Hepatocyte (in vitro differentiated cells): ENCODE results near the gene GXYLT2. TPM values are rescaled to one million over a fixed set of nuclear protein-coding genes. Genes with fewer than 3 reads are reported as not detected.
"Not testable (repeated sequence)": the region's sequence is repeated elsewhere in the genome, so short reads cannot be mapped to it uniquely, and the experiment has no call there.

Source experiments
- DNase-seq: peaks from one replicate; pipeline ENCODE4 v3.0.0-alpha.2; 2016; ENCODE audit warnings: low spot score
- H2AFZ ChIP-seq: fragments of 200-600 bp; sonication (generic); 2 replicates; pipeline ENCODE4 v1.6.0; 2016; ENCODE audit warnings: antibody characterized with exemption, mild to moderate bottlenecking
- H3K27ac ChIP-seq: fragments of 200-600 bp; sonication (generic); 2 replicates; pipeline ENCODE4 v1.5.1; 2016; ENCODE audit warnings: mild to moderate bottlenecking
- H3K27me3 ChIP-seq: fragments of 200-600 bp; sonication (generic); 2 replicates; pipeline ENCODE4 v1.6.1; 2016
- H3K36me3 ChIP-seq: fragments of 200-600 bp; sonication (generic); replicated peaks from 2 replicates; pipeline ENCODE4 v1.5.1; 2016; ENCODE audit warnings: low read depth; ENCODE audit not compliant: insufficient read depth
- H3K4me1 ChIP-seq: fragments of 200-600 bp; sonication (generic); 2 replicates; pipeline ENCODE4 v1.5.1; 2016; ENCODE audit warnings: mild to moderate bottlenecking, moderate library complexity; ENCODE audit not compliant: insufficient read depth
- H3K4me2 ChIP-seq: fragments of 200-600 bp; sonication (generic); 2 replicates; pipeline ENCODE4 v1.6.0; 2016
- H3K4me3 ChIP-seq: fragments of 200-600 bp; sonication (generic); 2 replicates; pipeline ENCODE4 v1.5.1; 2016; ENCODE audit warnings: mild to moderate bottlenecking
- H3K79me2 ChIP-seq: fragments of 200-600 bp; sonication (generic); 2 replicates; pipeline ENCODE4 v1.6.0; 2017; ENCODE audit warnings: mild to moderate bottlenecking
- H3K9me2 ChIP-seq: fragments of 200-600 bp; sonication (generic); replicated peaks from 2 replicates; pipeline ENCODE4 v1.6.0; 2017; ENCODE audit warnings: mild to moderate bottlenecking; ENCODE audit not compliant: insufficient read depth
- H3K9me3 ChIP-seq: fragments of 200-600 bp; sonication (generic); 2 replicates; pipeline ENCODE4 v1.5.1; 2016; ENCODE audit warnings: low read depth, mild to moderate bottlenecking
- H4K20me1 ChIP-seq: fragments of 200-600 bp; sonication (generic); 2 replicates; pipeline ENCODE4 v1.6.0; 2016; ENCODE audit warnings: mild to moderate bottlenecking; ENCODE audit not compliant: insufficient read depth, poor library complexity, severe bottlenecking
- CTCF ChIP-seq: fragments of 200-600 bp; sonication (generic); IDR thresholded peaks from 2 replicates; pipeline ENCODE4 v1.5.1; 2016; ENCODE audit warnings: antibody characterized with exemption, mild to moderate bottlenecking; ENCODE audit not compliant: poor library complexity
- EZH2 ChIP-seq: fragments of 200-600 bp; sonication (generic); IDR thresholded peaks from 2 replicates; pipeline ENCODE4 v1.6.1; 2016; ENCODE audit warnings: antibody characterized with exemption, mild to moderate bottlenecking, borderline replicate concordance
- EZH2phosphoT487 ChIP-seq: fragments of 200-600 bp; sonication (generic); IDR thresholded peaks from one replicate; pipeline ENCODE4 v1.6.1; 2018; ENCODE audit warnings: antibody characterized with exemption, mild to moderate bottlenecking, low read depth, moderate library complexity; ENCODE audit not compliant: unreplicated experiment, severe bottlenecking
- WGBS: methylation state at CpG from one replicate; pipeline ENCODE4 v1.1.6; 2016; ENCODE audit warnings: low lambda C conversion rate; ENCODE audit errors: missing lambda C conversion rate; 5-methylcytosine and 5-hydroxymethylcytosine counted together
- polyA plus RNA-seq: library from polyadenylated mRNA; unstranded; fragments of >200 nt; fragmentation: Nextera tagmentation; extraction: Ambion mirVana; gene quantifications from 2 replicates; pipeline ENCODE4 v1.2.1, GENCODE V29; 2016
- total RNA-seq: library from RNA; depleted of rRNA; stranded (reverse); fragments of >200 nt; gene quantifications from 2 replicates; pipeline ENCODE4 v1.2.3, GENCODE V29; 2014

Gene GXYLT2
- total and polyA plus RNA-seq, 2 experiments from 2014 or later, result 27.4 to 35.7 TPM

GRCh38 chr3:72914383-72914782 lies 26.5 kb downstream of the GXYLT2 start:
- no peak overlapping the region for H2AFZ ChIP-seq
- no peaks in the 10 kb centered on the region for H3K36me3 ChIP-seq
- no peak for TF ChIP-seq EZH2
- TF ChIP-seq CTCF, result no peak
- TF ChIP-seq EZH2phosphoT487, result no peak
- no peak overlapping the region for H3K4me2 ChIP-seq
- H3K9me2 ChIP-seq, result no peaks in the 10 kb centered on the region
- H3K27me3 ChIP-seq, result no peaks in the 10 kb centered on the region
- H3K4me3 ChIP-seq, result no peak overlapping the region
- H3K79me2 ChIP-seq, result peaks cover 3% of the 10 kb centered on the region
- H3K27ac ChIP-seq, result no peak overlapping the region
- H3K4me1 ChIP-seq, result no peaks in the 10 kb centered on the region
- 99% methylated on average over 14 of the region's 14 CpGs for WGBS
- no peak for DNase-seq
- no peaks in the 10 kb centered on the region for H3K9me3 ChIP-seq
- no peaks in the 10 kb centered on the region for H4K20me1 ChIP-seq

- Histone ChIP-seq H3K27me3 (no peaks in the 10 kb centered on the region), H3K4me2 (no peak overlapping the region), H3K27ac (no peak overlapping the region), H4K20me1 (no peaks in the 10 kb centered on the region), H3K4me3 (no peak overlapping the region), H3K36me3 (no peaks in the 10 kb centered on the region), H3K4me1 (no peaks in the 10 kb centered on the region), H3K9me2 (no peaks in the 10 kb centered on the region), H3K9me3 (no peaks in the 10 kb centered on the region), H2AFZ (no peak overlapping the region), H3K79me2 (peaks cover 3% of the 10 kb centered on the region)
- DNase-seq, result no peak
- WGBS, result 100% methylated on average over 2 of the region's 2 CpGs
- no peak for TF ChIP-seq EZH2
- no peak for TF ChIP-seq EZH2phosphoT487
- TF ChIP-seq CTCF, result no peak
These were observed 28.4 kb downstream of the GXYLT2 start for GRCh38 chr3:72916250-72916649.

- H4K20me1 ChIP-seq, result no peaks in the 10 kb centered on the region
- H3K4me2 ChIP-seq, result no peak overlapping the region
- no peaks in the 10 kb centered on the region for H3K9me2 ChIP-seq
- H3K27me3 ChIP-seq, result no peaks in the 10 kb centered on the region
- H2AFZ ChIP-seq, result no peak overlapping the region
- H3K9me3 ChIP-seq, result no peaks in the 10 kb centered on the region
- no peaks in the 10 kb centered on the region for H3K4me1 ChIP-seq
- H3K4me3 ChIP-seq, result no peak overlapping the region
- peaks cover 3% of the 10 kb centered on the region for H3K79me2 ChIP-seq
- DNase-seq, result no peak
- H3K36me3 ChIP-seq, result no peaks in the 10 kb centered on the region
- no peak for TF ChIP-seq EZH2
- TF ChIP-seq CTCF, result no peak
- TF ChIP-seq EZH2phosphoT487, result no peak
- 98% methylated on average over 8 of the region's 8 CpGs for WGBS
- H3K27ac ChIP-seq, result no peak overlapping the region
These were observed 31.7 kb downstream of the GXYLT2 start for GRCh38 chr3:72919520-72919919.

DNA sequence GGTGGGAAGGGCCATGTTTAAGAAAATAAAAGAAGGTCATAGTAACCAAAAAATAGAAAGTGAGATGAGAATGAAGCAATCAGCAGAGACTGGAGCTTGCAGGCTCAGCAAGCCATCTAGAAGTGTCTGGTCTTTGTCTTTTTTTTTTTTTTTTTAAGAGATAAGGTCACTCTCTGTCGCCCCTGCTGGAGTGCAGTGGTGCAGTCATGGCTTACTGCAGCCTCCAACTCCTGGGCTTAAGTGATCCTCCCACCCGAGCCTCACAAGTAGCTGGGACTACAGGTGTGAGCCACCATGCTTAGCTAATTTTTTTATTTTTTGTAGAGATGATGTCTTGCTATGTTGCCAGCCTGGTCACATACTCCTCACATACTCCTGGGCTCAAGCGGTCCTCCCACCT lies 36.2 kb downstream of the GXYLT2 start:
- TF ChIP-seq EZH2 (no peak), EZH2phosphoT487 (no peak), CTCF (no peak)
- Histone ChIP-seq H3K27me3 (no peaks in the 10 kb centered on the region), H3K4me2 (no peak overlapping the region), H3K27ac (no peak overlapping the region), H2AFZ (no peak overlapping the region), H3K79me2 (no peaks in the 10 kb centered on the region), H3K4me3 (no peak overlapping the region), H3K9me2 (no peaks in the 10 kb centered on the region), H3K9me3 (no peaks in the 10 kb centered on the region), H4K20me1 (no peaks in the 10 kb centered on the region), H3K4me1 (no peaks in the 10 kb centered on the region), H3K36me3 (no peaks in the 10 kb centered on the region)
- 88% methylated on average over 3 of the region's 3 CpGs for WGBS
- no peak for DNase-seq

- H3K4me2 ChIP-seq, H3K27me3 ChIP-seq, H3K79me2 ChIP-seq, H3K36me3 ChIP-seq, H2AFZ ChIP-seq, H4K20me1 ChIP-seq, DNase-seq, H3K4me3 ChIP-seq, H3K9me3 ChIP-seq, H3K9me2 ChIP-seq, H3K27ac ChIP-seq, H3K4me1 ChIP-seq: not testable (repeated sequence)
- 99% methylated on average over 49 of the region's 51 CpGs for WGBS
These were observed 41.2 kb downstream of the GXYLT2 start for GRCh38 chr3:72928781-72929735.
